NB4 (cell line): ENCODE measurements around the gene B3GALT5.
"Not testable (repeated sequence)": the region's sequence is repeated elsewhere in the genome, so short reads cannot be mapped to it uniquely, and the experiment has no call there.

Experiments used
- CTCF ChIP-seq: IDR thresholded peaks from one replicate; pipeline ENCODE4 v1.5.1; 2012; ENCODE audit warnings: low read depth, low read length
- MAX ChIP-seq: IDR thresholded peaks from 2 replicates; pipeline ENCODE4 v1.6.1; 2011; ENCODE audit warnings: low read depth, low read length
- POLR2A ChIP-seq: IDR thresholded peaks from 2 replicates; pipeline ENCODE4 v1.6.1; 2011; ENCODE audit warnings: mild to moderate bottlenecking; ENCODE audit not compliant: insufficient read length; ENCODE audit errors: extremely low read depth

- not testable (repeated sequence) for TF ChIP-seq CTCF, POLR2A, MAX
Observed at GRCh38 chr21:39583586-39583985, 29.2 kb upstream of the B3GALT5 start.
